COLO668 (cell line): ENCODE results near the gene GOLGA6L2.

Source experiments
- DNase-seq: peaks from one replicate; lab custom pipeline; 2025; ENCODE audit not compliant: unreplicated experiment; lab: John Stamatoyannopoulos, UW

GOLGA6L2 gene

GRCh38 chr15:23395030-23395692, 51.9 kb downstream of the GOLGA6L2 start:
- DNase-seq: no peak
